GM18505 (cell line): ENCODE measurements around the gene MT1G.

ENCODE experiments used
- ATAC-seq: cut with Tn5 transposase; IDR thresholded peaks from one replicate; pipeline ENCODE4 v1.9.1; 2021; ENCODE audit not compliant: unreplicated experiment
- POLR2A ChIP-seq: IDR thresholded peaks from 4 replicates; pipeline ENCODE4 v1.6.1; 2011; ENCODE audit warnings: borderline replicate concordance; ENCODE audit not compliant: insufficient read depth, insufficient read length; ENCODE audit errors: extremely low read depth

MT1G gene

GRCh38 chr16:56664506-56664905, 3.4 kb downstream of the MT1G start:
- no peak for ATAC-seq
- no peak for TF ChIP-seq POLR2A

GRCh38 chr16:56662357-56663354, 5.2 kb downstream of the MT1G start:
- TF ChIP-seq POLR2A: no peak
- no peak for ATAC-seq

- no peak for TF ChIP-seq POLR2A
- no peak for ATAC-seq
Observed at GRCh38 chr16:56658327-56658875, 9.5 kb downstream of the MT1G start.

- ATAC-seq: no peak
- no peak for TF ChIP-seq POLR2A
Observed at GRCh38 chr16:56657555-56658326, 10.1 kb downstream of the MT1G start, which contains the start of gene MT1F. TSS of gene MT1F (plus strand) at chr16:56657959. CDS start at chr16:56658059, 100 bp downstream.

- ATAC-seq: no peak
- TF ChIP-seq POLR2A: no peak
Observed at GRCh38 chr16:56653218-56653617, 14.6 kb downstream of the MT1G start.

GRCh38 chr16:56652600-56652999, 15.3 kb downstream of the MT1G start:
- no peak for ATAC-seq
- TF ChIP-seq POLR2A: no peak

- no peak for TF ChIP-seq POLR2A
- no peak for ATAC-seq
Observed at GRCh38 chr16:56651586-56651985, 16.3 kb downstream of the MT1G start, which contains the start of gene MT1B. TSS of gene MT1B (plus strand) at chr16:56651886. CDS start at chr16:56651954, 68 bp downstream.

- no peak for ATAC-seq
Observed at GRCh38 chr16:56649820-56650219, 18.0 kb downstream of the MT1G start.

GRCh38 chr16:56649271-56649670, 18.6 kb downstream of the MT1G start:
- TF ChIP-seq POLR2A: no peak
- ATAC-seq: no peak

More at GRCh38 chr16:56649820-56650219, 18.0 kb downstream of the MT1G start:
- TF ChIP-seq POLR2A: no peak

GRCh38 chr16:56647641-56648431, 20.0 kb downstream of the MT1G start:
- no peak for ATAC-seq
- no peak for TF ChIP-seq POLR2A

- no peak for TF ChIP-seq POLR2A
- ATAC-seq: no peak
Observed at GRCh38 chr16:56645838-56646237, 22.0 kb downstream of the MT1G start.

- ATAC-seq: no peak
- TF ChIP-seq POLR2A: no peak
Observed at GRCh38 chr16:56645311-56645710, 22.6 kb downstream of the MT1G start.
